GM18505 (cell line): ENCODE data around the gene DCLRE1C.
"Not testable (repeated sequence)": the region's sequence is repeated elsewhere in the genome, so short reads cannot be mapped to it uniquely, and the experiment has no call there.

Experiments used
- ATAC-seq: cut with Tn5 transposase; IDR thresholded peaks from one replicate; pipeline ENCODE4 v1.9.1; 2021; ENCODE audit not compliant: unreplicated experiment
- POLR2A ChIP-seq: IDR thresholded peaks from 4 replicates; pipeline ENCODE4 v1.6.1; 2011; ENCODE audit warnings: borderline replicate concordance; ENCODE audit not compliant: insufficient read depth, insufficient read length; ENCODE audit errors: extremely low read depth

Gene DCLRE1C

DNA sequence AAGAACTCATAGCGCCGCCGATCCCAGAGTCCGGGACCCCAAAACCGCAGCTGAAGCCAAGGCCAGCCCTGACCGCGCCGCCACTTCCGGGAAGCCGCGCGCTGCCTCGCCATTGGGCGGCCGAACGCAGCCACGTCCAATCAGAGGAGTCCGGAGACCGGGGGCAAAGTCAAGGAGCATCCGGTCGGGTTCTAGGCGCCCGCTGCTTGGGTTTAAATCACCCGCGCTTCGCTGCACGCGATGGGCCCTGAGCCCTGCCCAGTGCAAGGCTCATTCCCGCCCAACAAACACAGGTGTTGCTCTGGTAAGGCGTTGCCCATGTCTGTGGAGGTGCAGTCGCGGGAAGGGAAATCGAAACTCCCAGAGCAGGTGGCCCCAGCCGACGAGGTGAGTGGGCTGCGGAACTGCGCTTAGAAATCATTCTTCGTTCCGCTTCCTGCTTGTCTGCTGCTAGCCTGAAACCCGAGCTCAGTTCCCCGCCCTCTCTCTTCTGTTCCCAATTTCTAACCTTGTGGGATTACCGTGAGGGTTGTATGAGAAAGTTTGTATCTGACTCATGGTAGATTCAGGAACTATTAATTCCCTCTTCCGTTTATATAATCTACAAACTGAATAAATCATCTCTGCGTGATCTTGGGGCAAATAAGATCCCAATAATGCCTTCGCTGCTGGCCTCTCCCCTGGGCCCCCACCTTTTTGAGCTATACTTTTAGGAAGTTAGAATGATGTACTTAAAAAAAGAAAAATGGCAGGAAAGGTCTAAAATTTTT lies at the start of gene DCLRE1C:
DCLRE1C (minus strand) TSS at position 96 of the 770 bp plus-strand sequence; CDS start at position 10, 86 bp downstream.
- TF ChIP-seq POLR2A: peak; percentile 61
- ATAC-seq: peak; percentile 71

DNA sequence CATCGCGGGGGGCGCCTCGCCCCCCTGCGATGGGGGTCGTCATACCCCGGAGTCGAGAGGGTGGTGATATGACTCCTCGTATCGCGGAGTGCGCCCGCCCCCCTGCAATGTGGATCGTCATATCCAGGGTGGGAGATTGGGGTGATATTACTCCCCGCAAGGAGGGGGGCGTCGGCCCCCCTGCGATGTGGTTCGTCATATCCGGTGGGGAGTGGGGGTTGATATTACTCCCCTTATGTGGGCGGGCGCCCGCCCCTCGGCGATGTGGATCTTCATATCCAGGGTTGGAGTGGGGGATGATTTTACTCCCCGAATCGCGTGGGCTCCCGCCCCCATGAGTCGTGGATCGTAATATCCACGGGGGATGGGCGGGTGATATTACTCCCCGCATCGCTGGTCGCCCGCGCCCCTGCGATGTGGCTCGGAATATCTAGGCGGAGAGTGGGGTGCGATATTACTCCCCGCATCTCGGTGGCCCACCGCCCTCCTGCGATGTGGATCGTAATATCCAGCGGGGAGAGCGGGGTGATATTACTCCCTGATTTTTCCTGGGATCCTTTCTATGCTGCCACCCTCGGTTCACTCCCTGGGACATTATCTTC lies 42.2 kb upstream of the DCLRE1C start:
- no peak for TF ChIP-seq POLR2A
- no peak for ATAC-seq

DNA sequence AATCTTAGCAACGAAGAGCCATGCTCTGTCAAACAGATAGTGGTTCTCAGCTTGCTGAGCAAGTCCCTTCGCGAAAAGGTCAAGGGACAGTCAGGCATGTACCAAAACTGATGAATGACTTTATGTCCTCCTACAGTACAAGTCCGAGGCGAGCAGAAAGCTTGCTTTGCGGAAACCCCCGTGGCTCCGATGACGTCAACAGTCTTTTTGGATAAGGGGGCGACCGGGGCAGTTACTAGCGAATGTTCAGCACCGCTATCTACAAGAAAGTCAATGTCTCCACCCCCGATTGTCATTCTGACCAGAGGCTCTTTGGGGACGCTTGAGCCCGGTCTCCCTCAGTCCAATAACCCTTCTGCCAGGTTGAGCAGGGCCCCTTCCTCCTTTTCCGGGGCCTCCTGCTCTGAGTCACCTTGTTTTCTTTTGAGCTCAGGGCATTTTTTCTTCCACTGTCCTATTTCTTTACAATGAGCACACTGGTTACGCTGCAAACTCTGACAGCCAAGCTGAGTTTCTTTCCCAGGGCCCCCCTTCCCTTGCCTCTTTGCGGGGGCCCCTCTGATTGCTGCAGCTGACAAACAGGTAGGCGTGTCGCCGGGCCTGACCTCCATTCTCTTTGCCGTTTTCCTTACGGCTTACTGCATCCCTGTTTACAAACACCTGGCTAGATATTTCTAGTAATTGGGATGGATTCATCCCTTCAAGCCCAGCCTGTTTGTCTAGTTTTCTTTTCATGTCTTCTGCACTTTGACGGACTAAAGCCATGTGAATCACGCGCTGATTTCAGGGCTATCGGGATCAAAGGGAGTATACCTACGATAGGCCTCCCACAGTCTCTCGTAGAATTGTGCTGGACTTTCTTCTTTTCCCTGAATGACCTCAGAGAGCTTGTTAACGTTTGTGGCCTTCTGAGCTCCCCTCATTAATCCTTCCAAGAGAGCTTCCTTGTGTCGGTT lies 39.9 kb upstream of the DCLRE1C start:
- not testable (repeated sequence) for ATAC-seq

DNA sequence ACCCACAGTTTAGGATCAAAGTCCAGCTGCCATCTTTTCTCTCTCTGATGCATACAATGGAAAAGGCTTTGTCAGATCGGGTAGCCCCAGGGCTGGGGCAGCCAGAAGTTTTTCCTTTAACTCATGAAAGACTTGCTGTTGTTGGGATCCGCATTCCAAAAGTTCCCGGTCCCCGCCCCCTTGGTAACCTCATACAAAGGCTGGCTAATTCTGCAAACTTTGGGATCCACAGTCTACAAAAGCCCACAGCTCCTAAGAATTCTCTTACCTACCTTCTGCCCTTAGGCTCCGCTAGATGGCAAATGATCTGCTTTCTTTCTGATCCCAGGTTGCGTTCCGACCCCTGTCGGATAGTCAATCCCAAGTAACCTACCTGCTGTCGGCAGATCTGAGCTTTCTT lies 38.4 kb upstream of the DCLRE1C start:
- not testable (repeated sequence) for ATAC-seq

DNA sequence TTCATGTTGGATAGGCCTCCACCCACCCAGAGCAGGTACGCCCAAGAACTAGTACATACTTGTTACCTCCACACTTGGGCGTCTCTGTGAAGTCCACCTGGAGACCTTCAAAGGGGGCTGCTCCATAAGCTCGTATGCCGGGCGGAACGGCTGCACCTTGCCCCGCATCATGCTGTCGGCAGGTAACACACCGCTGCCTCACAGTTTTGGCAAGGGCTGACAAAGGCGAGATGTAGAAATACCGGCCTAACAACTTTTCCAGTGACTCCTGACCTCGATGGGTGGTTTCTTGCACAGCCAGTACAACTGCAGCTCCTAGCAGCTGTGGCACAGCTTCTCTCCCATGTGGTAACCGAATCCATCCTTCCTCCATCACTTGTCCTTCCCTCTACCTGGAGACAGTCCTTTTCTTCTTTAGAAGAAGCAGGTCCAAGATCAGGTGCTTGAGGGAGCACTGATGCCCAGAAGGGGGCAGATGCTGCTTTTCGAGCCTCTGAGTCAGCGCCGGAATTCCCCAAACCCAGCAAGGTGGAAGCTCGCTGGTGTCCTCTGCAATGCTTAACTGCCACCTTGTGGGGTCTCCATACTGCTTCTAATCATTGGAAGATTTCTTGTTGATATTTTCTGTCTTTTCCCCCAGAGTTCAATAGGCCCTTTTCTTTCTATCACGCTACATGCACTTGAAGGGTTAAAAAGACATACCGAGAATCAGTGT lies 37.3 kb upstream of the DCLRE1C start:
- not testable (repeated sequence) for ATAC-seq

DNA sequence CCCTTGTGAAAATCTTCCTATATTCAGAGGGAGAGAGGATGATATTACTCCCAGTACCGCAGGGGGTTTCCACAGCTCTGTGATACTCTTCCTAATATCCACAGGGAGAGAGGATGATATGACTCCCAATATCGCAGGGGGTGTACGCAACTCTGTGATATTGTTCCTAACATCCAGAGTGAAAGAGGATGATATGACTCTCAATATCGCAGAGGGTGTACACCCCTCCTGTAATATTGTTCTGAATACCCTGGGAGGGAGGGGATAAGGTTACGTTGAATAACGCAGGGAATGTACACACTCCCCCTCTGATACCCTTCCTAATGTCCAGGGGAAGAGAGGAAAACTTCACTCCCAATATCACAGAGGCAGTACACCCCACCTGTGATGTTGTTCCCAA lies 35.7 kb upstream of the DCLRE1C start:
- not testable (repeated sequence) for ATAC-seq

DNA sequence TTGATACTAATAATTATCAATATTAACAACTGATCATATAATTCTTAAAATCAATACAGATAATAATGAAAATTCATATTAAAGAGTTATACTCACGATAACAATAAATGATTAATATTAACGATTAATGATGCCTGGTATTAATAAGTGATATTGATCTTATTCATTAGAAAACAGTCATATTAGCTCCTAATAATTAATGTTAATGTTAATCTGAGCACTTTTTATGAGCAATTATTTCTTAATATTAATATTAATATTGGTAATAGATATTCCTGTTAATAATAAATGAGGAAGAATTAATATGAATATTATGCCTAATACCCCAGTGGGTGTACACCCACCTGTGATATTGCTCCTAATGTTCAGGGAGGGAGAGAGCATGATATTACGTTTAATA lies 28.8 kb upstream of the DCLRE1C start:
- TF ChIP-seq POLR2A: no peak
- ATAC-seq: no peak

DNA sequence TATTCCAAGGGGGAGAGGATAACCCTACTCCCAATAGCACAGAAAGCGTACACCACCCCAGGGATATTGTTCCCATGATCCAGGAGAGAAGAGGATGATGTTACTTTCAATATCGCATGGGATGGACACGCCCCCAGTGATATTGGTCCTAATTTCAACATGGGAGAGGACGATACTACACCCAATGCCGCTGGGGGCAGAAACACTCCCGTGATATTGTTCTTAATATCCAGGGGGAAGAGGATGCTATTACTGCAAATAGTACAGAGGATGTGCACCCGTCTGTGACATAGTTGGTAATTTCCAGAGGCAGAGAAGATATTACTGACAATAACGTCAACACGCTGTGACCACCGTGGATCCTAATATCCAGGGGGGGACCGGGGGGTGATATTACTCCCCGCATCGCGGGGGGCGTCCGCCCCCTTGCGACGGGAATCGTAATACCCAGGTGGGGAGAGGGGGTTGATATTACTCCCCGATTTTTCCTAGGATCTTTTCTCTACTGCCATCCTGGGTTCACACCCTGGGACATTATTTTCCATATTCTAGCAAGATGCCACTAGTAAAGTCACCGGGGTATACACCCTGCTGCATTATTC lies 21.9 kb upstream of the DCLRE1C start:
- no peak for ATAC-seq
- no peak for TF ChIP-seq POLR2A

DNA sequence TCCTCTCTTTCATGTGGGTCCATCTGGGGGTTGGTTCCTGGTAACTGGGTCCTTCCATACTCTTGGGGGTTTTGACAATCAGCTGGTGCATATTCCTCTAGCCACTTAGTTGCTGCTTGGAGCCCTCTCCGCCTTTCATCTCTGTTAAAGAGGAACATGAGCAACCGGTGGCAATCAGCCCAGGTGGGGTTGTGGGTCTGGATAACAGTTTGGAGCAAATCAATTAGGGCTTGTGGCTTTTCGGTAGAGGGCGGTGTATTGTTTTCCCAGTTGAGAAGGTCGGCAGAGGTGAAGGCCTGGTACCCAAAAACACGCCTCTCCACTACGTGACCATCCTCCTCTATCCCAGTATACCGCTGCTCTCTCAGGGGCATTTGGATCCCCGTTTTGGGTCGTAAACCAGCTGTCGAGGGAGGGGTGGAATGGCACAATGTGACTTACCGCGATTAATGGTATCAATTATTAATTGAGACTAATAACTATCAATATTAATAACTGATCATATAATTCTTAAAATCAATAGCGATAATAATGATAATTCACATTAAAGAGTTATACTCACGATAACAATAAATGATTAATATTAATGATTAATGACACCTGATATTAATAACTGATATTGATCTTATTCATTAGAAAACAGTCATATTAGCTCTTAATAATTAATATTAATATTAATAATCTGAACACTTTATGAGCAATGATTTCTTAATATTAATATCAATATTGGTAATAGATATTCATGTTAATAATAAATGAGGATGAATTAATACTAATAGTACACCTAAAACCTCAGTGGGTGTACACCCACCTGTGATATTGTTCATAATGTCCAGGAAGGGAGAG lies 20.5 kb upstream of the DCLRE1C start:
- ATAC-seq: not testable (repeated sequence)

DNA sequence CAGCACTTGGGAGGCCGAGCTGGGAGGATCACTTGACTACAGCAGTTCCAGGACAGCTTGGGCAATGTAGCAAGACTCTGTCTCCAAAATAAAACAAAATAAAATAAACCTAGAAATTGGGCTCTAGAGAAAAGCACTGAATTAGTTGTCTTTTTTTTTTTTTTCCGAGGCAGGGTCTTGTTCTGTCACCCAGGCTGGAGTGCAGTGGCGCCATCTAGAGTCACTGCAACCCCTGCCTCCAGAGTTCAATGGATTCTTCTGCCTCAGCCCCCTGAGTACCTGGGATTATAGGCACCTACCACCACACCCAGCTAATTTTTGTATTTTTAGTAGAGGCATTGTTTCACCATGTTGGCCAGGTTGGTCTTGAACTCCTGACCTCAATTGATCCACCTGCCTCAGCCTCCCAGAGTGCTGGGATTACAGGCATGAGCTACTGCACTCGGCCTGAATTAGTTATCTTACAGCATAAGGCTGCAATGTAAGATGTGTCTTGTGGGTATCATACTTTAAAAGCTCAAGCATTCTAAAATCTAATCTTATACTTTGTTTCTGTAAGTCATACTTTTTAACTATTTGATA lies 18.1 kb upstream of the DCLRE1C start:
- ATAC-seq: no peak
- TF ChIP-seq POLR2A: no peak

DNA sequence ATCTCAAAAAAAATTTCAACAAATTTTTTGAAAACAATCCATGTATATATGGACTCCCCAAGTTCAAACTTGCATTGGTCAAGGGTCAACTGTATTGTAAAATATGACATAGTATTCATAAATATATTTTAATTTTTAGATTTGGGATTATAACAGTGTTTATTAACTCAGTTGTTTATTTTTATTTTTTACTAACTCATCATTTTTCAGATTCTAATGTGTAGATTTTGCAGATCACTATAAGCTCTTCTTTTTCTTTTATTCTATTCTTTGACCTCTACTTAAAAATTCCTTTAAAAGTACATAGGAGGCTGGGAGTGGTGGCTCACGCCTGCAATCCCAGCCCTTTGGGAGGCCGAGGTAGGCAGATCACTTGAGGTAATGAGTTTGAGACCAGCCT lies 14.0 kb upstream of the DCLRE1C start:
- ATAC-seq: no peak
- no peak for TF ChIP-seq POLR2A
